Measurements from ENCODE around the gene TSPEAR.

TSPEAR gene

GRCh38 chr21:44569861-44570517 lies 141.4 kb downstream of the TSPEAR start:
- no peak for DNase-seq
- TF ChIP-seq, protein P1, sequence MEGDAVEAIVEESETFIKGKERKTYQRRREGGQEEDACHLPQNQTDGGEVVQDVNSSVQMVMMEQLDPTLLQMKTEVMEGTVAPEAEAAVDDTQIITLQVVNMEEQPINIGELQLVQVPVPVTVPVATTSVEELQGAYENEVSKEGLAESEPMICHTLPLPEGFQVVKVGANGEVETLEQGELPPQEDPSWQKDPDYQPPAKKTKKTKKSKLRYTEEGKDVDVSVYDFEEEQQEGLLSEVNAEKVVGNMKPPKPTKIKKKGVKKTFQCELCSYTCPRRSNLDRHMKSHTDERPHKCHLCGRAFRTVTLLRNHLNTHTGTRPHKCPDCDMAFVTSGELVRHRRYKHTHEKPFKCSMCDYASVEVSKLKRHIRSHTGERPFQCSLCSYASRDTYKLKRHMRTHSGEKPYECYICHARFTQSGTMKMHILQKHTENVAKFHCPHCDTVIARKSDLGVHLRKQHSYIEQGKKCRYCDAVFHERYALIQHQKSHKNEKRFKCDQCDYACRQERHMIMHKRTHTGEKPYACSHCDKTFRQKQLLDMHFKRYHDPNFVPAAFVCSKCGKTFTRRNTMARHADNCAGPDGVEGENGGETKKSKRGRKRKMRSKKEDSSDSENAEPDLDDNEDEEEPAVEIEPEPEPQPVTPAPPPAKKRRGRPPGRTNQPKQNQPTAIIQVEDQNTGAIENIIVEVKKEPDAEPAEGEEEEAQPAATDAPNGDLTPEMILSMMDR (IDR thresholded peaks at IDR 0.05; ENCODE audit: low read depth, low read length), result no peak
- Histone ChIP-seq H3K27me3 (peaks cover 9% of the 10 kb centered on the region), H3K36me3 (no peaks in the 10 kb centered on the region), H3K9me3 (no peaks in the 10 kb centered on the region), H3K4me3 (ENCODE audit: low read depth, low read length) (no peak overlapping the region), H3K4me1 (no peaks in the 10 kb centered on the region)

DNA sequence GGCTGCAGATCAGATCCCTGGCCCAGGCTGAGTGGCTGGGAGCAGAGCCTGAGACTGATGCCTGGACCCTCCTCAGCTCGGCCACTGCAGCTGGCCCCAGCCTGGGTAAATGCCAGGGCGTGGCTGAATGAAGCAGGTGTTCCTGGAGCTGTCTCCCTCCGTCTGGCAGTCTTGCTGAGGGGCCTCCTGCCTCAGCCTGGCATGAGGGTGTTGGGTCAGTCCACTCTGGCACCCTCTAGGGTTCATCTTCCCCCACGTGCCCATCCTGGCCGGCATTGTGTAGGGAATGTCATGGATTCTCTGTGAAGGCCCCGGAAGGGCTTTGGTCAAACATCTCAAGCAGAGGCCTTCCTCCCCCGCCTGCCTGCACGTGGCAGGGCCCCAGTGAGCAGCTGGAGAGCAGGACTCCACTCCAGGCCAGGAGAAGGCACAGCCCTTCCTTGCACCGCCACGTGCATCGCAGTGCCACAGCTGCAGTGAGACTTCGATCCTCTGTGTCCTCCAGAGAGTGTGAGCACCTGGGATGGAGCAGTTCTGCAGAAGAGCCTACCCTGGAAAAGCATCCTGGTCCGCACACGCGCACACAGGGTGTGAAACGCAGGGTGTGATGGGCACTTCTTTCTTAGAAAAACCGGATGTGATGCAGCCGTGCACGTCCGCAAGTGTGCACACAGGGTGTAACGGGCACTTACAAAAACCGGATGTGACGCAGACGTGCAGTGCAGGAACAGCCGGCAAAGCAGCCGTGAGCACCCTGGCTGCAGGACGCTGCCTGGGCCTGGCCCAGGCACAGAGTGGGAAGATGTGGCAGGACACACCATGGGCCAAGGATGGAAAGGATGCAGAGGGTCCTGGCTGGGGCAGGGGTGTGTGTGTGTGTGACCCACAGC lies 142.5 kb downstream of the TSPEAR start:
- no peaks in the 10 kb centered on the region for H3K4me1 ChIP-seq
- H3K4me3 ChIP-seq (ENCODE audit: low read depth, low read length), result no peak overlapping the region
- H3K9me3 ChIP-seq, result no peaks in the 10 kb centered on the region
- DNase-seq, result no peak
- H3K36me3 ChIP-seq, result no peaks in the 10 kb centered on the region
- TF ChIP-seq, protein P1 (IDR thresholded peaks at IDR 0.05; ENCODE audit: low read depth, low read length), result no peak
- peaks cover 9% of the 10 kb centered on the region for H3K27me3 ChIP-seq

DNA sequence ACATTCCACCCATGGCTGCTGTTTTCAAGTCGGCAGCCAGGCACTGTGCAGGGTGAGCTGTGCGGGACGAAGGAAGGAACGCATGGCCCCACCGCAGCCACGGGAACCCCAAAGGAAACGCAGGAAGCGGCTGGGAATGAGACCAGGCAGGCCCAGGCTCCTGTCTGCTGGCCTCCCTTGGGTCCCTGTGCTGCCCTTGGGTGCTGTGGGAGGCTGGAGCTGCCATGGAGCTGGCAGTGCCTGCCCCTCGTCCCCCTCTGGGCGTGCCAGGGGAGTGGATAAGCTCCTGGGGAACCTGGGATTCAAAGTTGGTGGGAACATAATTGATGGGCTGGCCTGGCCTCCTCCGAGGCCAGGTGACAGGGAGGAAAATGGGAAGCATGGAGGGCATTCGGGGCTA lies 143.1 kb downstream of the TSPEAR start:
- TF ChIP-seq, protein P1 (IDR thresholded peaks at IDR 0.05; ENCODE audit: low read depth, low read length), result no peak
- H3K36me3 ChIP-seq, result no peaks in the 10 kb centered on the region
- DNase-seq, result no peak
- H3K9me3 ChIP-seq, result no peaks in the 10 kb centered on the region
- peaks cover 6% of the 10 kb centered on the region for H3K27me3 ChIP-seq
- H3K4me3 ChIP-seq (ENCODE audit: low read depth, low read length), result no peak overlapping the region
- H3K4me1 ChIP-seq, result no peaks in the 10 kb centered on the region

GRCh38 chr21:44567481-44568171 lies 143.7 kb downstream of the TSPEAR start:
- Histone ChIP-seq H3K4me1 (no peaks in the 10 kb centered on the region), H3K27me3 (no peaks in the 10 kb centered on the region; the same call in 1 of the 2 replicates)

GRCh38 chr21:44566403-44566802 lies 145.0 kb downstream of the TSPEAR start:
- no peaks in the 10 kb centered on the region; the same call in 1 of the 2 replicates for H3K27me3 ChIP-seq
- no peak overlapping the region for H3K4me3 ChIP-seq (ENCODE audit: low read depth, low read length)
- no peaks in the 10 kb centered on the region for H3K9me3 ChIP-seq
- no peak for DNase-seq
- no peaks in the 10 kb centered on the region for H3K4me1 ChIP-seq
- TF ChIP-seq, protein P1 (IDR thresholded peaks at IDR 0.05; ENCODE audit: low read depth, low read length), result no peak
- H3K36me3 ChIP-seq, result no peaks in the 10 kb centered on the region

More at GRCh38 chr21:44567481-44568171, 143.7 kb downstream of the TSPEAR start:
- Histone ChIP-seq H3K4me3 (ENCODE audit: low read depth, low read length) (no peak overlapping the region), H3K36me3 (no peaks in the 10 kb centered on the region), H3K9me3 (no peaks in the 10 kb centered on the region)
- DNase-seq, result no peak
- TF ChIP-seq, protein P1 (IDR thresholded peaks at IDR 0.05; ENCODE audit: low read depth, low read length), result no peak
